ENCODE data around the gene CNR2. TPM values are rescaled to one million over a fixed set of nuclear protein-coding genes. Genes with fewer than 3 reads are reported as not detected.
"Not testable (repeated sequence)": the region's sequence is repeated elsewhere in the genome, so short reads cannot be mapped to it uniquely, and the experiment has no call there.

Gene CNR2
- total RNA-seq, 1 donor from 2014 or later, result not detected

DNA sequence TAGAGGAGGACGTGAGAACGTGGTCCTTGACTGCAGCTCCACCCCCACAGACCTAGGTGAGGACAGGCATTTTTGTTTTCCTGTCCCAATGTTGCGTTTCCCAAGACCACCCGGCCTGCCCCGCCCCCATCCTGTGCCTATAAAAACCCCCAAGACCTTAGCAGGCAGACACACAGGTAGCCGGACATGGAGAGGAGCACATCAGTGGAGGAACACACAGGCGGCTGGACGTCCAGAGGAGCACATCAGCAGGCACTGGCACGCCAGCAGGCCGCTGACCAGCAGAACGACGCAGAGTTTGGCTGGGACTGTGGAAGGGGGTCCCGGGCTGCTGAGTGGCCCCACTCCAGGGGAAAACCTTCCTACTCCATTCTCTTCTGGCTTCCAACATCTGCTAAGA is 75.3 kb downstream of the CNR2 start:
- no peak for DNase-seq (ENCODE audit: low read depth in 2 of 2)

DNA sequence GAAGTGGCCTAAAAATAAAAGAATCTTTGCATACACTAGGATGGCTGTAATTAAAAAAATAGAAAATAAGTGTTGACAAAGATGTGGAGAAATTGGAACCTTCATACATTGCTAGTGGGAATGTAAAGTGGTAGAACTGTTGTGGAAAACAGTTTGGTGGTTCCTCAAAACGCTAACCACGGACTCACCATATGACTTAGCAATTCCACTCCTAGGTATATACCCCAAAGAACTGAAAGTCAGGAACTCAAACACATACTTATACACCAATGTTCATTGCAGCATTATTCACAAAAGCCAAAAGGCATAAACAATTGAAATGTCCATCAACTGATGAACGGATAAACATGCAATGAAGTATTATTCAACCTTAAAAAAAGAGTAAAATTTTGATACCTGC is 77.1 kb downstream of the CNR2 start:
- DNase-seq (ENCODE audit: low read depth in 2 of 2), result no peak

DNA sequence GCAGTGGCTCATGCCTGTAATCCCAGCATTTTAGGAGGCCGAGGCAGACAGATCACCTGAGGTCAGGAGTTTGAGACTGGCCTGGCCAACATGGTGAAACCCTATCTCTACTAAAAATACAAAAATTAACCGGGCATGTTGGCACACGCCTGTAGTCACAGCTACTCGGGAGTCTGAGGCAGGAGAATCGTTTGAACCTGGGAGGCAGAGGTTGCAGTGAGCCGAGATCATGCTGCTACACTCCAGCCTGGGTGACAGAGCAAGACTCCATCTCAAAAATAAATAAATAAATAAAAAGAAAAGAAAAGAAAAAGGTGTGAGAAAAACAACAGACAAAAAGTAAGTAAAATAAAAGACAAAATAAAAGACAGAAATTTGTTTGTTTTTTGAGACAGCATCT is 79.0 kb downstream of the CNR2 start:
- DNase-seq (ENCODE audit: low read depth in 2 of 2), result not testable (repeated sequence)

DNA sequence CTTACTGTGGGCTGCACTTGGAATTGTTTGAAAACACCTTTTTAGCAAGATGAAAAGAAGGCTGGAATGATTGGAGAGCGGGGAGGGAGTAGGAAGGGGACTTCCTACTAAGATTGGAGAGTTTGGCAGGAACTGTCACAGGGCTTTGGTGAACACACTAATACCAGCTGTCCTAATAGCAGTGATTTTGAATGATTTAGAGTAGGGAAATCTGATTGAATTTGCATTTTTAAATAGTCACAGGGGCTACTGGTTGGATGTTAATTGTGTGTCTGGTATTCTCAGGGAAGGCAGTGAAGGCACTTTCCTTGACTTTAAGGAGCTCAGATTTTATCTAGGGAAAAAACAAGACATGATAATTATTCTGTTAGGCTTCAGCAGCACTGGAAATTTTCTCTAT is 85.4 kb downstream of the CNR2 start:
- no peak for DNase-seq (ENCODE audit: low read depth in 2 of 2)

DNA sequence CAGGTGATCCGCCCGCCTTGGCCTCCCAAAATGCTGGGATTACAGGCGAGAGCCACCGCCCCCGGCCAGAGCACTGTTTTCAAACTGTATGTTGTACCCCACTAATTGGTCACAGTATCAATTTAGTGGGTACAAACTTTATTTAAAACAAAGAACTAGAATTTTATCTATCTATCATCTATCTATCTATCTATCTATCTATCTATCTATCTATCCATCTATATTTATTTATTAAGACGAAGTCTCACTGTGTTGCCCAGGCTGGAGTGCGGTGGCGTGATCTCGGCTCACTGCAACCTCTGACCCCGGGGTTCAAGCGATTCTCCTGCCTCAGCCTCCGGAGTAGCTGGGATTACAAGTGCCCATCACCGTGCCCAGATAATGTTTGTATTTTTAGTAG is 86.6 kb downstream of the CNR2 start:
- not testable (repeated sequence) for DNase-seq (ENCODE audit: low read depth in 2 of 2)

DNA sequence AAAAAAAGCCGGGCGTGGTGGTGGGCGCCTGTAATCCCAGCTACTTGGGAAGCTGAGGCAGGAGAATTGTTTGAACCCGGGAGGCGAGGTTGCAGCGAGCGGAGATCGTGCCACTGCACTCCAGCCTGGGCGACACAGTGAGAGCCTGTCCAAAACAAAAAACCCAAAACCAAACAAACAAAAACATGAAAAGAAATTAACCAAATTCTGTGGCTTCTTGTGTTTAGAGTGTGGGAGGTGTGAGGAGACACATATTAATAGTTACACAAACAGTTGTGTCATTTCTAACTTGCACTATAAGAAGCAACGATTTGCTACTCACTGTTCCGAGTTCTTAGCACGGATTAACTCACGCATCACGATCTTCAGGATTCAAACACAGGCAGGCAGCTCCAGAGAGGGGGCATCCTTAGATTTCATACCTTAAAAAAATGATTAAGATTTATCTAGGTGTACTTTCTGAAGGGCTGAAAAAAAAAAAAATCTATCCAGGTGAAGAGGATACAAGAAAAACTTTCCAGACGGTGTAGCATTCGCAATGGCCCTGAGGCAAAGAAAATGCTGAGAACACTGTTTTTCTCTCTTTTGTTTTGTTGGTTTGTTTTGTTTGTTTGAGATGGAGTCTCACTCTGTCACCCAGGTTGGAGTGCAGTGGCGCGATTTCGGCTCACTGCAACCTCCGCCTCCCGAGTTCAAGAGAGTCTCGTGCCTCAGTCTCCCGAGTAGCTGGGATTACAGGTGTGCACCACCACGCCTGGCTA is 87.2 kb downstream of the CNR2 start:
- DNase-seq (ENCODE audit: low read depth in 2 of 2), result no peak

DNA sequence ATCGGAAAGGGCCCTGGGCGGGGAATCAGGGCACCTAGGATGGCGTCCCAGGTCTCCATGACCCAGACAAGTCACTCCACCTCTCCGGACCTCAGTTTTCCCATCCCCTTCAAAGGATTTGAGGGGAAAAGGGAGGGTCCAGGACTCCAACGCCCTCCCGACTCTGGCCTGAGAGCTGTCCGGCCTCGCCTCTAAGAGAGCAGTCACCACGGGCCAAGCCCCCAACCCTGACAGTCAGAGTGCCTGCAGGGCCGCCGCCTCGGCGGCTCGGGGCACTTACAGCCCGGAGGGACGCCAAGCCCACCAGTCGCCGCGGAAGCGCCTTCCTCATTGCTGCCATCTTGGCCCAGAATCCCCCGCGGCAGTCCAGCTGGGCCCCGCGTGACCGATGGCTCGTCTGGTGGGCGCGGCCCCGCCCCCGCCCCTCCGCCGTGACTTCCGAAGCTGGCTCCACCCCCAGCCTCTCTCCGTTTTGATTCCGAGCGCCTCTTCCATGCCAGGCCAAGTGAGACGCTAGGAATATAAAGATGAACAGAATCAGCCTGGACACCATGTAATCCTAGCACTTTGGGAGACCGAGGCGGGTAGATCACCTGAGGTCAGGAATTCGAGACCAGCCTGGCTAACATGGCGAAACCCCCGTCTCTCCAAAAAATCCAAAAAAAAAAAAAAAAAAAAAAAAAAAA is 87.9 kb downstream of the CNR2 start, which contains the start of gene HMGCL:
Gene HMGCL, minus strand, starts transcription at position 354 of the 686 bp plus-strand sequence. Its CDS starts 14 bp downstream, at position 340.
- DNase-seq (ENCODE audit: low read depth in 2 of 2), result peak; percentile 69 to 91

DNA sequence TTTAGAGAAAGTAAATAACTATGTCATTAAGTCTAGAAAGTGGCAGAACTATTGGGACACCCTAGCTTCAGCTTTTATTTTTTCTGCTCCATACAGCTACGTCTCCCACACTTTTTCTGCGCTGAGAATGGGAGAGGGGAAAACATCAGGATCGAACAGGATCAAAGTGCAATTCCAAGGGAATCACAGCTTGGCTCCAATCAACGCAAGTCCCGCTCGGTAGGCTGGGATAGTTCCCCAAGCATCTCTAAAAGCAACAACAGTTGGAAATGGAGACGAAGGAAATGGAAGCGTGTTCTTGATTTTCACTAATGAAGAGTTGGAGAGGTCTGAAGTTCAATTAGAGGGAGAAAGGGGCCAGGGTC is 88.5 kb downstream of the CNR2 start:
- no peak for DNase-seq (ENCODE audit: low read depth in 2 of 2)

DNA sequence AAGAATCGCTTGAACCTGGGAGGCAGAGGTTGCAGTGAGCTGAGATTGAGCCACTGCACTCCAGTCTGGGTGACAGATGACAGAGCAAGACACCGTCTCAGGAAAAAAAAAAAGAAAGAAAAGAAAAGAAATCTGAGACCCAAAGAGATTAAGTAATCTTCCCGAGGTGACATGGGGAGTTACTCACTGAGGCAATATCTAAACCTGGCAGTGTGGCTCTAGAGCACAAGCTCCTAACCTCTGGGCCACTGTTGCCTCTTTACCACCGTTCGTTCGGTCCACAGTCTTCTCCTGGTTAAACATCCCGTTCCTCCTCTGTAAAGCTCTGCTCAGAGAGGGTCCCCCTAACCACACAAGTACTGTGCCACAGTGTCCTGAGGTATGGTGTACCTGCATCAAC is 89.4 kb downstream of the CNR2 start:
- no peak for DNase-seq (ENCODE audit: low read depth in 2 of 2)

Other genes with a start within 250 kb of the CNR2 start
- 1,076 and 1,266 TPM in 2 replicates for gene RPL11, start 221.6 kb downstream of the CNR2 start, total RNA-seq
- 15.4 and 22.1 TPM in 2 replicates for gene ELOA, start 169.9 kb downstream of the CNR2 start, total RNA-seq
- 30.4 and 51.2 TPM in 2 replicates for gene PITHD1, start 134.9 kb downstream of the CNR2 start, total RNA-seq
- gene LYPLA2, start 122.2 kb downstream of the CNR2 start, total RNA-seq, result 113 and 153 TPM in 2 replicates
- 19.6 and 25.8 TPM in 2 replicates for gene GALE, start 112.6 kb downstream of the CNR2 start, total RNA-seq
- 37.7 and 46.3 TPM in 2 replicates for gene HMGCL, start 87.9 kb downstream of the CNR2 start, total RNA-seq
- 10.0 and 23.4 TPM in 2 replicates for gene FUCA1, start 45.1 kb downstream of the CNR2 start, total RNA-seq
- 71.6 and 74.2 TPM in 2 replicates for gene PNRC2, start 46.5 kb upstream of the CNR2 start, total RNA-seq
- gene SRSF10, start 67.0 kb upstream of the CNR2 start, total RNA-seq, result 59.6 and 67.9 TPM in 2 replicates
- under 0.01 TPM in 1 of 2 replicates, not detected in the other for gene MYOM3, start 198.8 kb upstream of the CNR2 start, total RNA-seq
- gene IL22RA1, start 229.8 kb upstream of the CNR2 start, total RNA-seq, result not detected in 2 replicates